GM21737 (cell line): Measurements from ENCODE around the gene NSMCE1.
A peak's percentile ranks its signal among the peaks of the same experiment; 100 is the strongest.

Experiments
- ATAC-seq: cut with Tn5 transposase; IDR thresholded peaks from one replicate; pipeline ENCODE4 v1.9.1; 2021; ENCODE audit warnings: mild to moderate bottlenecking, moderate library complexity; ENCODE audit not compliant: unreplicated experiment

Gene NSMCE1

GRCh38 chr16:27232901-27233625 is 35.5 kb downstream of the NSMCE1 start:
- no peak for ATAC-seq

- peak; percentile 45 for ATAC-seq
Measured at GRCh38 chr16:27232061-27232900, 36.3 kb downstream of the NSMCE1 start.

DNA sequence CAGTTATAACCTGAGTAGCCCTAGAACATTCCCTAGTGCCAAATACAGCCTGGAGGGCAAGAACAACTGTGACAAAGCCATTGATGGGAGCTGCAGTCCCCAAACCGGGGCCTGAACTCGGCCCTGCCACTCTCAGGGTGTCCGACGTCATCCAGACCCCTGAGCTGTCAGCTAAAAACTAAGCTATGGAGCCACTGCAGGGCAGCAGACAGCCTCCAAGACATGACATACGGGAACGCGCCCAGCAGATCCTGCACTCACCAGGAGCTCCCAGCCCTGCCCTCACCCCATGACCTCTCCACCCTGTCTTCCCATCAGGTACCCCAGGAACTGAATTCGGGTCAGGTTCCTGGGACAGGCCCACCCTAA is 36.9 kb downstream of the NSMCE1 start:
- no peak for ATAC-seq

DNA sequence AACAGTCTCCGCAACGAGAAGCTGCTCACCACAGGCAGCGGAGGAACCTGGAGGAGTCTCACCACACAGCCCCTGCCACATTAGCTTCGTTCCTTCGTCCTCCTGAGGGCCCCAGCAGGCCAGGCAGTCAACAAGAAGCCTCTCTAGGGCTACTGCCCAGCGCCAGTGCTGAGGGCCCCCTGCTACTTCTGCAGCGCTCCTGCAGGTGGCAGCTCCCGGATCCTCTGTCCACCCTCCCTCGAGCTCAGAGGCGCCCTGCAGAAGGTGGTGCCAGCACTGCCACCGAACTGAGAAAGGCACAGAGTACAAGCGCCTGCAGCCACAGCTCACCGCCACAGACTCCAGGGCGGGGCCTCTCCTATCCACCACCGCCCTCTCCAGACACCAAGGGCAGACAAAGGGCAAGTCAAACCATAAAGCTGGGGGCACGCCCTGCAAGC is 38.0 kb downstream of the NSMCE1 start:
- ATAC-seq = no peak

GRCh38 chr16:27229891-27230470 is 38.6 kb downstream of the NSMCE1 start:
- no peak for ATAC-seq

DNA sequence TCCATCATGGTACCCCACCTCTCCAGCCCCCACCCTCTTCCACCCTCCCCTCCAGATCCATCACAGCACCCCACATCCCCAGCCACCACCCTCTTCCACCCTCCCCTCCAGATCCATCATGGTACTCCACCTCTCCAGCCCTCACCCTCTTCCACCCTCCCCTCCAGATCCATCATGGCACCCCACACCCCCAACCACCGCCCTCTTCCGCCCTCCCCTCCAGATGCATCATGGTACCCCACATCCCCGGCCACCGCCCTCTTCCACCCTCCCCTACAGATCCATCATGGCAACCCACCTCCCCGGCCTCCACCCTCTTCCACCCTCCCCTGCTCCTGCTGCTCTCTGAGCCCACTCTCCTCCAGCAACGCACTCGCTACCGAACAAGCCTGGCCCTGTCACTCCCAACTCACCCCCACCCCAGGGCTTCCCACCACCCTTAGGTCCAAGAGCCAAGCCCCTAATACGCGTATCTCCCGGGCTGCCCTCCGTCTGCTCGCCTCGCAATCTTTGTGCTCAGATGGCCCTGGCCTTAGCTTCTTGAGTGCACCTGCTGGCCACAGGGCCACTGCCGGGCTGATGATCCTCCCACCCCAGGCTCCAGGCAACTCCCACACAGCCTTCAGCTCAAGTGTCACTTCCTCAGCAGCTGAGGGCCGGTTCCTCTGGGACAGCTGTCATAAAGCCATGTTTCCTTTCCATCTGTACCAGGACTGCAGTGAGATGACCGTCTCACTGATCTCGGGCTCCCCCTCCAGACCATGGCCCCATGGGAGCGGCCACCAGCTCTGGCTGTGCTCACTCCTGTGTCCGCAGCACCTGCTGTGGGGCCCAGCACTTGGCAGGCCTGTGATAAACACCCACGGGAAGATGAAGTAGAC is 39.7 kb downstream of the NSMCE1 start:
- no peak for ATAC-seq

- no peak for ATAC-seq
Measured at GRCh38 chr16:27228045-27228444, 40.5 kb downstream of the NSMCE1 start.

- ATAC-seq = no peak
Measured at GRCh38 chr16:27226976-27227705, 41.4 kb downstream of the NSMCE1 start.

DNA sequence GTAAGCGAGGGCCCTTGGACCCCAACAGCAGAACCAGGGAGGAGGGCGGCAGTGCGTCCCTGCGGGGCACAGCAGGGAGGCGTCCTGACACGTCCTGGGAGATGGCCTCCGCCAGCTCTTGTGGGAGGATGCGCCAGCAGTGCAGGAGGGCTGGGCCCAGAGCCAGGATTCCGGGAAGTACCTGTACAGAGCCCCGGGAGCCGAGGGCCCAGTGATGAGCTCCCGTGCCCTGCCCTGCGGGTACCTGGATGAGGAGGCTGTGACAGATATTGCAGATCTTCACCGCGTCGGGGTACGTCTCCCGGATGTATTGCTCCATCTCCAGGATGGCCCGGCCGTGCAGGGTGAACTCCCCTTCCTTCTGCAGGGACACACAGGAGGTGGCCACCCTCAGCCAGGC is 42.1 kb downstream of the NSMCE1 start:
- no peak for ATAC-seq

GRCh38 chr16:27225536-27226360 is 42.8 kb downstream of the NSMCE1 start:
- no peak for ATAC-seq

DNA sequence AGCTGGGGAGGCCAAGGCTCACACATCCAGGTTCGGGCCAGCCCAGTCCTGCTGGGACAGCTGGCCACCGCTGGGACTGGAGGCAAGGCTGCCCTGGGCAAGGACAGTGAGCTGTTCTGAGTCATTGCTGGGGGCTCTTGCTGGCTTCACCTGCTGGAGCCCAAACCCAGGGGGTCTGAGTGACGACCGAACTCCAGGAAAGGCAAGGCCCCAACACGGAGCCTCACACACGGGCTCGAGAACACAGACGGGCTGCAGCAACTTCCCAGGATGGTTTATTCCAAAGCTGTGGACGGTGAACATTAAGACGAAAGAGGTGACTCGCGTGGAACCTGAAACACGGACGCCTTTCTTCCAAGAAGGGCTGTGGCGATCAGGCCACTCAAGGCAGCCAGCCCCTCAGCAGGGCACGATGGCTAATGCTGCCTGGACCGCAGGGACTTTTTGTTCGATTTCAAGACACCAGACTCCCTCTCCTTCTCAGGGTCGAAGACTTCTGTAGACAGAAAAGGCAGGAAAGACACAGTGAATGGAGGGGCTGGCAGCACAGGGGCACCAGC is 43.8 kb downstream of the NSMCE1 start:
- no peak for ATAC-seq

GRCh38 chr16:27224271-27224737 is 44.3 kb downstream of the NSMCE1 start:
- no peak for ATAC-seq

DNA sequence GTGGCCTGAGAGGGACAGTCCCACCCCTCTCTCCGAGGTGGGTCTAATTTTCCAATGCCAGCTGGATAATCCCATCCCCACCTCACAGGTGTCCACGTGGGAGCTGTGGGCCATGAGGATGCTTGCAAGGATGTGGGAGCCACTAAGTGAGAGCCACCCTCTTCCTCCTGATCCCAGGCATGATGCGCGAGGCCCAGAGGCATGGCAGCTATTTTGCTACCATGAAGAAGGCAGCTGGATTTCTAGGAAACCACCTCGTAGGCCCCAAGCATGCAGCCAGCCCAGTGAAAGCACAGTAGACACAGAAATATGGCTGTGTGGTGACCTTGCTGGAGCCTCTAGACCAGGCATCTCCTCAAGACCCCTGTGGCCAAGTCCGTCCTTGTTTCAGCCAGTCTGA is 44.9 kb downstream of the NSMCE1 start:
- ATAC-seq = no peak

DNA sequence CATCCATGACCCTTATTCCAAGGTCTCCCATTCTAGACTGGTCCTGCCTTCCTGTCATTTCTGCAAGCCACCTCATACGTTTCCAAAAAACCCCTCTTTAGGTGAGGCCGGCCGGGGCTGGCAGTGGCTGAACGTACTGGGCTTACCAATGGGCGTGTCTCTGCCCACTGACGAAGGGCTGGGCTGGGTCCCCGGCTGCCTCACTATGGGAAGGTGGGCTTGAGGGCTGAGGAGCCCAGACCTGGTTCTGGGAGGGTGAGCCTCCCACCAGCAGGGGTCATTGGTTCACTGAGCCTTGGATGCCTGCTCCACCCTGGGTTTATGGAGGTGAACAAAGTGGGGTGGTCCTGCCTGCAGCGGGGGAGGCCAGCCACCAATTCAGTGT is 45.4 kb downstream of the NSMCE1 start:
- ATAC-seq = no peak

- ATAC-seq = no peak
Measured at GRCh38 chr16:27222249-27223225, 46.0 kb downstream of the NSMCE1 start.

DNA sequence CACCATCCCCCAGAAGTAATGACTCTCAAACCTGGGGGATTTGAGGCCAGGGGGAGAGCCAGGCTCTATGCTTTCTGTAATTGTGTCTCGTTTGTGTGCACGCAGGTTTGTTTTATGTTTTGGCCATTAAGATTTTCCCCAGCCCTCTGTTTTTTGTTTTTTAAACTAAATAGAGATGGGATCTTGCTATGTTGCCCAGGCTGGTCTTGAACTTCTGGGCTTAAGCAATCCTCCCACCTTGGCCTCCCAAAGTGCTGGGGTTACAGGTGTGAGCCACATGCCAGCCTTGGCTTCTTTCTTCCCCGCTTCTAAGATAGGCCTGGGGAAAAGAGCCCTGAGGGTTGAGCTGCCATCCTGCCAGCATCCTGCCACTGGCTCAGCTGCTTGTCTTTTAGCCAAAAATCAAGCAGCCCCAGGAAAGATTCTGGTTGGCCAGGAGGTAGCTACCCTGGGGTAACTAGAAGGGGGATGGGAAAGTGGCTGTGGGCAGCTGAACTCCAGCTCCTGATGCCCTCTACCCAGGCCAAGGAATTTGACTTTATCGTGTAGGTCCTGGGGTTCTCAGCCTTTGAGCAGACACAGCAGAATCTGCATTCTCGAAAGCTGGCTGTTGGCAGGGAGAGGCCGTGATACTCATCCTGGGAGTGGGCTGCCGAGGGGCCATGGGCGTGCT is 46.9 kb downstream of the NSMCE1 start:
- ATAC-seq = no peak

GRCh38 chr16:27220991-27221390 is 47.6 kb downstream of the NSMCE1 start:
- ATAC-seq = no peak
